ENCODE measurements around the gene DGCR2. TPM values are rescaled to one million over a fixed set of nuclear protein-coding genes. Genes with fewer than 3 reads are reported as not detected.

Gene DGCR2
- total RNA-seq, 1 donor from 2014 or later = 20.6 TPM

- H3K4me1 Mint-ChIP-seq = peaks cover 26% of the 10 kb centered on the region
These were observed 1.2 kb downstream of the DGCR2 start for GRCh38 chr22:19120829-19121630.

GRCh38 chr22:19119949-19120348 is 2.3 kb downstream of the DGCR2 start:
- H3K4me1 ChIP-seq = peaks cover 7% of the 10 kb centered on the region
- Mint-ChIP-seq H3K27me3 (ENCODE audit: insufficient read depth, low read depth) (peaks cover 3% of the 10 kb centered on the region), H3K36me3 (peaks cover 10% of the 10 kb centered on the region), H3K27ac (no peak overlapping the region), H3K4me1 (peaks cover 30% of the 10 kb centered on the region), H3K9me3 (no peaks in the 10 kb centered on the region), H3K4me3 (no peak overlapping the region)
- TF ChIP-seq EZH2 (IDR thresholded peaks at IDR 0.05) = no peak
- H3K9ac ChIP-seq = no peak overlapping the region
- no peak for DNase-seq (ENCODE audit: low spot score)
- H3K4me2 ChIP-seq = no peak overlapping the region
- H3K36me3 ChIP-seq = no peaks in the 10 kb centered on the region
- H2AFZ ChIP-seq (replicated peaks) = no peak overlapping the region
- H3K79me2 ChIP-seq (ENCODE audit: low read depth) = peaks cover 71% of the 10 kb centered on the region
- no peaks in the 10 kb centered on the region for H3K9me3 ChIP-seq (ENCODE audit: low read depth)
- H3K27me3 ChIP-seq = no peaks in the 10 kb centered on the region
- H3K4me3 ChIP-seq = no peak overlapping the region
- H3K27ac ChIP-seq = no peak overlapping the region
- H4K20me1 ChIP-seq (ENCODE audit: low read depth) = peaks cover 68% of the 10 kb centered on the region
- peaks cover 13% of the 10 kb centered on the region for H3F3A ChIP-seq (ENCODE audit: low read depth)

More at GRCh38 chr22:19120829-19121630, 1.2 kb downstream of the DGCR2 start:
- DNase-seq (ENCODE audit: low spot score) = peak; percentile 46
- Mint-ChIP-seq H3K27ac (peak overlapping the region; percentile 16), H3K9me3 (no peaks in the 10 kb centered on the region), H3K27me3 (ENCODE audit: insufficient read depth, low read depth) (peaks cover 3% of the 10 kb centered on the region), H3K4me3 (peak overlapping the region; percentile 88), H3K36me3 (peaks cover 7% of the 10 kb centered on the region)
- no peak for TF ChIP-seq EZH2phosphoT487 (IDR thresholded peaks at IDR 0.05)
- TF ChIP-seq CTCF (IDR thresholded peaks at IDR 0.05) = no peak
- no peak for TF ChIP-seq EZH2 (IDR thresholded peaks at IDR 0.05)
- H3K79me2 ChIP-seq (ENCODE audit: low read depth) = peaks cover 61% of the 10 kb centered on the region
- no peak overlapping the region for H3K27ac ChIP-seq
- H3K9ac ChIP-seq = peak overlapping the region; percentile 67
- peaks cover 7% of the 10 kb centered on the region for H3K4me1 ChIP-seq
- H3K4me3 ChIP-seq = peak overlapping the region; percentile 95
- H3F3A ChIP-seq (ENCODE audit: low read depth) = peaks cover 13% of the 10 kb centered on the region
- peaks cover 57% of the 10 kb centered on the region for H4K20me1 ChIP-seq (ENCODE audit: low read depth)
- H2AFZ ChIP-seq (replicated peaks) = no peak overlapping the region
- no peaks in the 10 kb centered on the region for H3K9me3 ChIP-seq (ENCODE audit: low read depth)
- no peaks in the 10 kb centered on the region for H3K36me3 ChIP-seq
- H3K27me3 ChIP-seq = no peaks in the 10 kb centered on the region
- peak overlapping the region; percentile 91 for H3K4me2 ChIP-seq

- no peaks in the 10 kb centered on the region for H3K36me3 ChIP-seq
- H3K27ac ChIP-seq = no peak overlapping the region
- H3K36me3 Mint-ChIP-seq = peaks cover 10% of the 10 kb centered on the region
- H3K9me3 Mint-ChIP-seq = no peaks in the 10 kb centered on the region
- peaks cover 87% of the 10 kb centered on the region for H3K79me2 ChIP-seq (ENCODE audit: low read depth)
- no peak overlapping the region for H3K9ac ChIP-seq
- H3K4me2 ChIP-seq = no peak overlapping the region
- H3K9me3 ChIP-seq (ENCODE audit: low read depth) = no peaks in the 10 kb centered on the region
- peak overlapping the region; percentile 41 for H3K4me3 Mint-ChIP-seq
- peaks cover 2% of the 10 kb centered on the region for H3K27me3 Mint-ChIP-seq (ENCODE audit: insufficient read depth, low read depth)
- no peak for DNase-seq (ENCODE audit: low spot score)
- TF ChIP-seq EZH2phosphoT487 (IDR thresholded peaks at IDR 0.05) (no peak), EZH2 (IDR thresholded peaks at IDR 0.05) (no peak), CTCF (IDR thresholded peaks at IDR 0.05) (no peak)
- no peak overlapping the region for H3K4me3 ChIP-seq
- H3K27ac Mint-ChIP-seq = no peak overlapping the region
- peaks cover 34% of the 10 kb centered on the region for H3K4me1 Mint-ChIP-seq
- H4K20me1 ChIP-seq (ENCODE audit: low read depth) = peaks cover 82% of the 10 kb centered on the region
- H2AFZ ChIP-seq (replicated peaks) = no peak overlapping the region
- H3K27me3 ChIP-seq = no peaks in the 10 kb centered on the region
- peaks cover 7% of the 10 kb centered on the region for H3K4me1 ChIP-seq
- peaks cover 13% of the 10 kb centered on the region for H3F3A ChIP-seq (ENCODE audit: low read depth)
These were observed 3.8 kb downstream of the DGCR2 start for GRCh38 chr22:19118329-19118880.

GRCh38 chr22:19117111-19117512 is 5.1 kb downstream of the DGCR2 start:
- Histone ChIP-seq H3K36me3 (no peaks in the 10 kb centered on the region), H3K27ac (no peak overlapping the region), H3K79me2 (ENCODE audit: low read depth) (peaks cover 100% of the 10 kb centered on the region), H3K4me1 (peaks cover 7% of the 10 kb centered on the region), H3K4me3 (no peak overlapping the region), H2AFZ (replicated peaks) (no peak overlapping the region), H3F3A (ENCODE audit: low read depth) (peaks cover 5% of the 10 kb centered on the region), H3K9ac (no peak overlapping the region), H3K27me3 (no peaks in the 10 kb centered on the region), H4K20me1 (ENCODE audit: low read depth) (peaks cover 93% of the 10 kb centered on the region), H3K4me2 (no peak overlapping the region), H3K9me3 (ENCODE audit: low read depth) (no peaks in the 10 kb centered on the region)
- no peaks in the 10 kb centered on the region for H3K9me3 Mint-ChIP-seq
- no peaks in the 10 kb centered on the region for H3K27me3 Mint-ChIP-seq (ENCODE audit: insufficient read depth, low read depth)
- peaks cover 27% of the 10 kb centered on the region for H3K4me1 Mint-ChIP-seq
- H3K36me3 Mint-ChIP-seq = peaks cover 14% of the 10 kb centered on the region
- H3K27ac Mint-ChIP-seq = peak overlapping the region; percentile 22
- DNase-seq (ENCODE audit: low spot score) = no peak
- TF ChIP-seq EZH2 (IDR thresholded peaks at IDR 0.05) (no peak), EZH2phosphoT487 (IDR thresholded peaks at IDR 0.05) (no peak), CTCF (IDR thresholded peaks at IDR 0.05) (no peak)
- no peak overlapping the region for H3K4me3 Mint-ChIP-seq
